Natural killer cell (primary cell): Measurements from ENCODE around the gene LMNTD2. TPM values are rescaled to one million over a fixed set of nuclear protein-coding genes. Genes with fewer than 3 reads are reported as not detected.
A peak's percentile ranks its signal among the peaks of the same experiment; 100 is the strongest.

Source experiments
- ATAC-seq, 3 donors: fragments of 150-1000 bp in 2 of 3; fragments of 200-7000 bp in 1 of 3; cut with Tn5 transposase; 1 replicate in 1 of 3; 2 replicates in 2 of 3; pipeline ENCODE4 v1.10.0; 2021; ENCODE audit warnings: mild to moderate bottlenecking in 2 of 3, moderate library complexity in 2 of 3
- DNase-seq, 2 donors: peaks; one replicate each; pipeline versions ENCODE4 v3.0.0 to v3.0.0-alpha.2; 2013 to 2021; ENCODE audit warnings: mixed read lengths in 1 of 2
- H3K27ac ChIP-seq: one replicate; pipeline ENCODE4 v1.5.1; 2013; ENCODE audit warnings: mild to moderate bottlenecking, low read length
- H3K27me3 ChIP-seq: one replicate; pipeline ENCODE4 v1.6.1; 2013; ENCODE audit warnings: low read length; ENCODE audit not compliant: control insufficient read depth, insufficient read depth
- H3K36me3 ChIP-seq: one replicate; pipeline ENCODE4 v1.6.1; 2013; ENCODE audit warnings: low read length; ENCODE audit not compliant: control insufficient read depth, insufficient read depth
- H3K4me1 ChIP-seq: one replicate; pipeline ENCODE4 v1.6.1; 2013; ENCODE audit warnings: low read length; ENCODE audit not compliant: control insufficient read depth, insufficient read depth
- H3K4me3 ChIP-seq: one replicate; pipeline ENCODE4 v1.5.1; 2013; ENCODE audit warnings: low read length
- H3K9me3 ChIP-seq: one replicate; pipeline ENCODE4 v1.6.1; 2013; ENCODE audit warnings: low read length; ENCODE audit not compliant: control insufficient read depth, insufficient read depth
- H3K27ac Mint-ChIP-seq, 2 donors: one replicate each; pipeline ENCODE4 v1.8.0; 2022; ENCODE audit warnings: mild to moderate bottlenecking in 2 of 2, mixed read lengths in 2 of 2, moderate library complexity in 1 of 2
- H3K27me3 Mint-ChIP-seq, 2 donors: one replicate each; pipeline ENCODE4 v1.8.0; 2022; ENCODE audit warnings: low read depth in 2 of 2, mixed read lengths in 2 of 2
- H3K36me3 Mint-ChIP-seq: one replicate; pipeline ENCODE4 v1.8.0; 2022; ENCODE audit warnings: mixed read lengths
- H3K4me1 Mint-ChIP-seq, 2 donors: one replicate each; pipeline ENCODE4 v1.8.0; 2022; ENCODE audit warnings: mixed read lengths in 2 of 2
- H3K4me3 Mint-ChIP-seq: one replicate; pipeline ENCODE4 v1.8.0; 2022; ENCODE audit warnings: mild to moderate bottlenecking, moderate library complexity, mixed read lengths
- H3K9me3 Mint-ChIP-seq, 2 donors: one replicate each; pipeline ENCODE4 v1.8.0; 2022; ENCODE audit warnings: mixed read lengths in 2 of 2
- CTCF ChIP-seq: fragments of 200-600 bp; IDR thresholded peaks from one replicate; pipeline ENCODE4 v1.8.0; 2022; ENCODE audit warnings: antibody characterized with exemption
- WGBS: methylation state at CpG from one replicate; pipeline ENCODE4 v1.1.7; 2013; ENCODE audit warnings: missing lambda C conversion rate; ENCODE audit not compliant: insufficient coverage; 5-methylcytosine and 5-hydroxymethylcytosine counted together
- intact Hi-C: fragments of 100-400 bp; cut with micrococcal nuclease; formaldehyde crosslinking; loops from one replicate; pipeline ENCODE4 v1.14.2; 2022
- total RNA-seq, 4 donors: library from RNA; stranded (reverse); fragments of 120-200 nt in 1 of 4; gene quantifications; one replicate each; pipeline versions ENCODE4 v1.2.3 to v1.2.4, GENCODE V29; 2013 to 2022

LMNTD2 gene
- total RNA-seq, 3 donors from 2014 or later (not counting 1 experiment from before 2014, with no cell fraction given), result 3.5 to 5.2 (median 5.0) TPM

GRCh38 chr11:535519-536454 is 24.8 kb downstream of the LMNTD2 start, which contains the start of gene HRAS:
Gene HRAS (minus strand): TSS chr11:535576.
- Mint-ChIP-seq H3K36me3 (no peaks in the 10 kb centered on the region), H3K4me1 (peaks cover 0 to 25% of the 10 kb centered on the region in 2 donors), H3K9me3 (no peaks in the 10 kb centered on the region), H3K4me3 (peak within 1 kb of the TSS; percentile 90), H3K27ac (peak within 1 kb of the TSS; percentile 86 to 92), H3K27me3 (no peaks in the 10 kb centered on the region)
- Histone ChIP-seq H3K9me3 (no peaks in the 10 kb centered on the region), H3K27me3 (no peaks in the 10 kb centered on the region), H3K27ac (peak within 1 kb of the TSS; percentile 95), H3K36me3 (peaks cover 11% of the 10 kb centered on the region), H3K4me3 (peak within 1 kb of the TSS; percentile 52), H3K4me1 (peaks cover 37% of the 10 kb centered on the region)
- intact Hi-C loops, result no loop called here
- WGBS, result under 1% methylated on average over 97 of the region's 97 CpGs
- ATAC-seq (peak; percentile 89 to 97 (median 89)), DNase-seq (peak; percentile 98 to 99)
- TF ChIP-seq CTCF, result no peak

GRCh38 chr11:535210-535518 is 25.4 kb downstream of the LMNTD2 start:
- Histone ChIP-seq H3K36me3 (peaks cover 11% of the 10 kb centered on the region), H3K9me3 (no peaks in the 10 kb centered on the region), H3K4me3 (peak overlapping the region; percentile 50), H3K27me3 (no peaks in the 10 kb centered on the region), H3K27ac (no peak overlapping the region), H3K4me1 (peaks cover 37% of the 10 kb centered on the region)
- Mint-ChIP-seq H3K36me3 (no peaks in the 10 kb centered on the region), H3K27ac (peak overlapping the region in 1 of 2 donors; percentile 92), H3K27me3 (no peaks in the 10 kb centered on the region), H3K4me3 (no peak overlapping the region), H3K9me3 (no peaks in the 10 kb centered on the region), H3K4me1 (peaks cover 0 to 25% of the 10 kb centered on the region in 2 donors)
- ATAC-seq (peak in 2 of 3 donors; percentile 18 to 26), DNase-seq (no peak)
- intact Hi-C loops, result no loop called here
- WGBS, result under 1% methylated on average over 54 of the region's 56 CpGs
- TF ChIP-seq CTCF, result no peak

GRCh38 chr11:534396-535209 is 25.9 kb downstream of the LMNTD2 start:
- Mint-ChIP-seq H3K4me3 (peak overlapping the region; percentile 74), H3K36me3 (no peaks in the 10 kb centered on the region), H3K9me3 (no peaks in the 10 kb centered on the region), H3K27me3 (no peaks in the 10 kb centered on the region), H3K27ac (peak overlapping the region in 1 of 2 donors; percentile 42), H3K4me1 (peaks cover 0 to 25% of the 10 kb centered on the region in 2 donors)
- intact Hi-C loops, result no loop called here
- H3K27me3 ChIP-seq, result no peaks in the 10 kb centered on the region
- WGBS, result 8% methylated on average over 66 of the region's 66 CpGs
- no peak for TF ChIP-seq CTCF
- peaks cover 37% of the 10 kb centered on the region for H3K4me1 ChIP-seq
- H3K36me3 ChIP-seq, result peaks cover 11% of the 10 kb centered on the region
- peak overlapping the region; percentile 50 for H3K4me3 ChIP-seq
- DNase-seq, result peak in 1 of 2 donors; percentile 54
- ATAC-seq, result peak in 1 of 3 donors; percentile 0
- no peaks in the 10 kb centered on the region for H3K9me3 ChIP-seq
- H3K27ac ChIP-seq, result no peak overlapping the region
